Panc1 (cell line): ENCODE data around the gene PSORS1C2. TPM values are rescaled to one million over a fixed set of nuclear protein-coding genes. Genes with fewer than 3 reads are reported as not detected.
A peak's percentile ranks its signal among the peaks of the same experiment; 100 is the strongest.
"Not testable (repeated sequence)": the region's sequence is repeated elsewhere in the genome, so short reads cannot be mapped to it uniquely, and the experiment has no call there.

Experiments
- ATAC-seq: fragments of 200-7000 bp; cut with Tn5 transposase; 2 replicates; pipeline ENCODE4 v1.9.1; 2020; ENCODE audit warnings: mild to moderate bottlenecking, moderate library complexity
- BruUV-seq: library from RNA; stranded (reverse); fragments of 400-500 nt; replicated peaks from 2 replicates; lab custom pipeline; 2021; lab: Mats Ljungman, UMichigan
- CTCF ChIA-PET: fragments of 300-600 bp; sonication (Branson Sonifier 250); formaldehyde crosslinking; loops from one replicate; lab custom pipeline; 2022; ENCODE audit warnings: antibody characterized with exemption; lab: Charles Lee
- POLR2A ChIA-PET: fragments of 300-600 bp; sonication (Branson Sonifier 250); formaldehyde crosslinking; loops from one replicate; lab custom pipeline; 2022; ENCODE audit warnings: antibody characterized with exemption; lab: Charles Lee
- DNase-seq: peaks from one replicate; pipeline ENCODE4 v3.0.0-alpha.2; 2010; ENCODE audit warnings: low read depth, low spot score
- H3K27ac ChIP-seq: 2 replicates; pipeline ENCODE4 v1.5.1; 2011; ENCODE audit warnings: mild to moderate bottlenecking, low read length, inconsistent platforms
- H3K27me3 ChIP-seq: fragments of 200-500 bp; sonication (Bioruptor generic); 2 replicates; pipeline ENCODE4 v1.6.0; 2014; ENCODE audit warnings: low read length, inconsistent platforms; ENCODE audit not compliant: control insufficient read depth, insufficient read depth
- H3K36me3 ChIP-seq: fragments of 200-500 bp; sonication (Bioruptor generic); 2 replicates; pipeline ENCODE4 v1.5.1; 2014; ENCODE audit warnings: inconsistent platforms, mild to moderate bottlenecking, low read length, moderate library complexity; ENCODE audit not compliant: control insufficient read depth, insufficient read depth
- H3K4me1 ChIP-seq: 2 replicates; pipeline ENCODE4 v1.5.1; 2011; ENCODE audit warnings: inconsistent platforms, mild to moderate bottlenecking, low read length, moderate library complexity; ENCODE audit not compliant: control insufficient read depth, insufficient read depth
- H3K4me3 ChIP-seq, 2 experiments: 2 replicates each; pipeline ENCODE4 v1.5.1; 2011 to 2012; ENCODE audit warnings: low read depth in 2 of 2, low read length in 2 of 2, mild to moderate bottlenecking in 2 of 2, inconsistent platforms in 1 of 2, moderate library complexity in 1 of 2
- H3K9me3 ChIP-seq: fragments of 200-500 bp; sonication (Bioruptor generic); 2 replicates; pipeline ENCODE4 v1.5.1; 2014; ENCODE audit warnings: low read depth, mild to moderate bottlenecking, inconsistent platforms, low read length, moderate library complexity; ENCODE audit not compliant: control insufficient read depth, insufficient read depth
- POLR2AphosphoS5 ChIP-seq: IDR thresholded peaks from 2 replicates; pipeline ENCODE4 v1.6.1; 2012; ENCODE audit warnings: mild to moderate bottlenecking, low read depth, low read length, moderate library complexity
- SIN3A ChIP-seq: IDR thresholded peaks from 2 replicates; pipeline ENCODE4 v1.6.1; 2012; ENCODE audit warnings: low read depth, mild to moderate bottlenecking, low read length, moderate library complexity, borderline replicate concordance; ENCODE audit not compliant: insufficient read depth
- TCF7L2 ChIP-seq: IDR thresholded peaks from 2 replicates; pipeline ENCODE4 v1.6.1; 2011; ENCODE audit warnings: mild to moderate bottlenecking, low read depth, low read length, inconsistent platforms
- in situ Hi-C: cut with HindIII; loops from 2 replicates; pipeline ENCODE4 v1.10.0; 2016; ENCODE audit warnings: low sequenced_read_pairs, low pct_unique_long_range_greater_than_20kb
- intact Hi-C: fragments of 100-400 bp; cut with micrococcal nuclease; formaldehyde crosslinking; loops from one replicate; pipeline ENCODE4 v1.10.0; 2022; ENCODE audit not compliant: unreplicated experiment
- total RNA-seq: library from RNA; stranded (reverse); gene quantifications from one replicate; pipeline ENCODE4 v1.2.1, GENCODE V29; 2021; ENCODE audit not compliant: unreplicated experiment
- TF ChIP-seq, protein P1 (sequence below): fragments of 450-650 bp; IDR thresholded peaks from 2 replicates; pipeline ENCODE4 v1.5.1; 2017; ENCODE audit warnings: mild to moderate bottlenecking
- TF ChIP-seq, protein P2 (sequence below), 2 experiments: IDR thresholded peaks; 2 replicates each; pipeline ENCODE4 v1.6.1; 2011 to 2012; ENCODE audit warnings: low read depth in 2 of 2, control low read depth in 1 of 2, low read length in 1 of 2, mild to moderate bottlenecking in 1 of 2, moderate library complexity in 1 of 2; ENCODE audit not compliant: insufficient read depth in 1 of 2

PSORS1C2 gene
- total RNA-seq, 1 experiment from 2014 or later = not detected

DNA sequence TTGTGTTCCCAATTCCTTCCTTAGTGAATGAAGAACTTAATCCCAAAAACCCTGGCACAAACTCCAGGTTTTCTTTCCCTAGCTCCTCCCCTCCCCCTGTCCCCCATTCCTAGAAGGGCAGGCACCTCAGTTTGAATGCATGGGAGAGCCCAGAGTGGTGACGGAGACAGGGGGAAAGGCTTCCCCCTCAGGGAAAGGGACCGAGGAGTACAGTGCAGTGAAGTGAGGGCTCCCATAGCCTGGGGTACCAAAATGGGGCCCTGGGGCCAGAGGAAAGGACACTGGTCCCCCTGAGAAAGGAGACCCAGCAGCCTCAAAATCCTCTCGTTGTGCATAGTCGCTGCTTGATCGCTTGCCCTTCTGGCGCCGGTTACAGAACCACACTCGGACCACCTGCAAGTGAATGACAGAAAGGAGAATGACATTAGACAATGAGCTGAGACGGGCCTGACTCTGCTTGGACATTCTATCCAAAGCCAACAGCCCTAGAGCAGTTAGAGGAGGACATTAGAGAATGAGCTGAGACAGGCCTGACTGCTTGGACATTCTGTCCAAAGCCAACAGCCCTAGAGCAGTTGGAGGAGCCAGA lies 25.7 kb upstream of the PSORS1C2 start:
- CTCF ChIA-PET, H3K27me3 ChIP-seq, H3K9me3 ChIP-seq, BruUV-seq, POLR2A ChIA-PET, H3K4me3 ChIP-seq, intact Hi-C loops, DNase-seq, H3K4me1 ChIP-seq, H3K27ac ChIP-seq, H3K36me3 ChIP-seq, in situ Hi-C loops: not testable (repeated sequence)
- 0 out of 2 replicates have a peak, but pooled peaks have one; percentile 8 for ATAC-seq

GRCh38 chr6:31163922-31164321 lies 25.1 kb upstream of the PSORS1C2 start:
- ATAC-seq = no peak

More at GRCh38 chr6:31163922-31164321, 25.1 kb upstream of the PSORS1C2 start:
- DNase-seq = no peak
- peaks cover 9% of the 10 kb centered on the region for H3K4me1 ChIP-seq
- no peak overlapping the region for H3K4me3 ChIP-seq
- intact Hi-C loops = no loop called here
- H3K9me3 ChIP-seq = no peaks in the 10 kb centered on the region
- BruUV-seq = no TSS peak
- no peaks in the 10 kb centered on the region for H3K36me3 ChIP-seq
- no peak overlapping the region for H3K27ac ChIP-seq
- no peaks in the 10 kb centered on the region for H3K27me3 ChIP-seq
- CTCF ChIA-PET = no interaction called here
- TF ChIP-seq SIN3A = no peak
- TF ChIP-seq, protein P1, sequence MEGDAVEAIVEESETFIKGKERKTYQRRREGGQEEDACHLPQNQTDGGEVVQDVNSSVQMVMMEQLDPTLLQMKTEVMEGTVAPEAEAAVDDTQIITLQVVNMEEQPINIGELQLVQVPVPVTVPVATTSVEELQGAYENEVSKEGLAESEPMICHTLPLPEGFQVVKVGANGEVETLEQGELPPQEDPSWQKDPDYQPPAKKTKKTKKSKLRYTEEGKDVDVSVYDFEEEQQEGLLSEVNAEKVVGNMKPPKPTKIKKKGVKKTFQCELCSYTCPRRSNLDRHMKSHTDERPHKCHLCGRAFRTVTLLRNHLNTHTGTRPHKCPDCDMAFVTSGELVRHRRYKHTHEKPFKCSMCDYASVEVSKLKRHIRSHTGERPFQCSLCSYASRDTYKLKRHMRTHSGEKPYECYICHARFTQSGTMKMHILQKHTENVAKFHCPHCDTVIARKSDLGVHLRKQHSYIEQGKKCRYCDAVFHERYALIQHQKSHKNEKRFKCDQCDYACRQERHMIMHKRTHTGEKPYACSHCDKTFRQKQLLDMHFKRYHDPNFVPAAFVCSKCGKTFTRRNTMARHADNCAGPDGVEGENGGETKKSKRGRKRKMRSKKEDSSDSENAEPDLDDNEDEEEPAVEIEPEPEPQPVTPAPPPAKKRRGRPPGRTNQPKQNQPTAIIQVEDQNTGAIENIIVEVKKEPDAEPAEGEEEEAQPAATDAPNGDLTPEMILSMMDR = no peak
- TF ChIP-seq, protein P2, sequence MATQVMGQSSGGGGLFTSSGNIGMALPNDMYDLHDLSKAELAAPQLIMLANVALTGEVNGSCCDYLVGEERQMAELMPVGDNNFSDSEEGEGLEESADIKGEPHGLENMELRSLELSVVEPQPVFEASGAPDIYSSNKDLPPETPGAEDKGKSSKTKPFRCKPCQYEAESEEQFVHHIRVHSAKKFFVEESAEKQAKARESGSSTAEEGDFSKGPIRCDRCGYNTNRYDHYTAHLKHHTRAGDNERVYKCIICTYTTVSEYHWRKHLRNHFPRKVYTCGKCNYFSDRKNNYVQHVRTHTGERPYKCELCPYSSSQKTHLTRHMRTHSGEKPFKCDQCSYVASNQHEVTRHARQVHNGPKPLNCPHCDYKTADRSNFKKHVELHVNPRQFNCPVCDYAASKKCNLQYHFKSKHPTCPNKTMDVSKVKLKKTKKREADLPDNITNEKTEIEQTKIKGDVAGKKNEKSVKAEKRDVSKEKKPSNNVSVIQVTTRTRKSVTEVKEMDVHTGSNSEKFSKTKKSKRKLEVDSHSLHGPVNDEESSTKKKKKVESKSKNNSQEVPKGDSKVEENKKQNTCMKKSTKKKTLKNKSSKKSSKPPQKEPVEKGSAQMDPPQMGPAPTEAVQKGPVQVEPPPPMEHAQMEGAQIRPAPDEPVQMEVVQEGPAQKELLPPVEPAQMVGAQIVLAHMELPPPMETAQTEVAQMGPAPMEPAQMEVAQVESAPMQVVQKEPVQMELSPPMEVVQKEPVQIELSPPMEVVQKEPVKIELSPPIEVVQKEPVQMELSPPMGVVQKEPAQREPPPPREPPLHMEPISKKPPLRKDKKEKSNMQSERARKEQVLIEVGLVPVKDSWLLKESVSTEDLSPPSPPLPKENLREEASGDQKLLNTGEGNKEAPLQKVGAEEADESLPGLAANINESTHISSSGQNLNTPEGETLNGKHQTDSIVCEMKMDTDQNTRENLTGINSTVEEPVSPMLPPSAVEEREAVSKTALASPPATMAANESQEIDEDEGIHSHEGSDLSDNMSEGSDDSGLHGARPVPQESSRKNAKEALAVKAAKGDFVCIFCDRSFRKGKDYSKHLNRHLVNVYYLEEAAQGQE (IDR thresholded peaks at IDR 0.05; ENCODE audit: insufficient read depth in 1 of 2, low read depth in 2 of 2, low read length in 1 of 2) = no peak
- no peak for TF ChIP-seq POLR2AphosphoS5
- TF ChIP-seq TCF7L2 = no peak
- POLR2A ChIA-PET = interaction anchor here (0.6 kb wide), 1 partner anchor 25 kb away, joined by 3 read pairs; the partner anchor contains the start of gene PSORS1C2
- in situ Hi-C loops = no loop called here
